K562 (cell line): ENCODE results near the gene GON4L.

Experiments used
- BDP1 ChIP-seq: IDR thresholded peaks from 3 replicates; pipeline ENCODE4 v1.6.1; 2011; ENCODE audit not compliant: insufficient read length, insufficient read depth
- BRCA1 ChIP-seq, 2 experiments: fragments of 450-650 bp in 1 of 2; sonication (generic) in 1 of 2; formaldehyde crosslinking in 1 of 2; IDR thresholded peaks; 2 replicates each; pipeline versions ENCODE4 v1.5.0 to v1.6.1; 2017 to 2020; ENCODE audit warnings: mild to moderate bottlenecking in 1 of 2, missing genetic modification reagents in 1 of 2
- EP300 ChIP-seq: IDR thresholded peaks from 2 replicates; pipeline ENCODE4 v1.6.1; 2012; ENCODE audit warnings: low read length, improper control_type of control experiment
- MTA1 ChIP-seq: fragments of 450-650 bp; IDR thresholded peaks from 2 replicates; pipeline ENCODE4 v1.6.1; 2017; ENCODE audit warnings: borderline replicate concordance
- SIN3A ChIP-seq, 2 experiments: fragments of 150-350 bp in 1 of 2; IDR thresholded peaks; 2 replicates each; pipeline ENCODE4 v1.6.1; 2011 to 2016; ENCODE audit warnings: borderline replicate concordance in 2 of 2, low read depth in 2 of 2, low read length in 2 of 2, mild to moderate bottlenecking in 2 of 2, moderate library complexity in 2 of 2; ENCODE audit not compliant: control insufficient read depth in 1 of 2
- ZFP36 ChIP-seq: fragments of 150-350 bp; IDR thresholded peaks from 2 replicates; pipeline ENCODE4 v1.6.1; 2018; ENCODE audit warnings: low read length, low read depth; ENCODE audit not compliant: partially characterized antibody
- ZKSCAN8 ChIP-seq: fragments of 200-800 bp; sonication (Bioruptor generic); IDR thresholded peaks from 2 replicates; pipeline ENCODE4 v1.6.1; 2016; ENCODE audit warnings: missing genetic modification characterization, missing compliant biosample characterization
- TF ChIP-seq, protein P1 (sequence below), 3 experiments: IDR thresholded peaks in 2 of 3; conservative IDR thresholded peaks in 1 of 3; 2 replicates each; pipeline ENCODE4 v1.5.1; 2011 to 2012; ENCODE audit warnings: low read length in 3 of 3, mild to moderate bottlenecking in 3 of 3, control low read depth in 2 of 3, improper control_type of control experiment in 1 of 3, inconsistent platforms in 1 of 3, low read depth in 1 of 3, mixed read lengths in 1 of 3, moderate library complexity in 1 of 3; ENCODE audit not compliant: insufficient read depth in 2 of 3
- TF ChIP-seq, protein P2 (sequence below): fragments of 250-450 bp; sonication (Bioruptor Pico); IDR thresholded peaks from 2 replicates; pipeline ENCODE4 v1.5.0; 2021
- TF ChIP-seq, protein P3 (sequence below), 2 experiments: IDR thresholded peaks; 2 replicates each; pipeline ENCODE4 v1.6.1; 2012; ENCODE audit warnings: improper control_type of control experiment in 2 of 2, low read depth in 2 of 2, low read length in 2 of 2, borderline replicate concordance in 1 of 2

DNA sequence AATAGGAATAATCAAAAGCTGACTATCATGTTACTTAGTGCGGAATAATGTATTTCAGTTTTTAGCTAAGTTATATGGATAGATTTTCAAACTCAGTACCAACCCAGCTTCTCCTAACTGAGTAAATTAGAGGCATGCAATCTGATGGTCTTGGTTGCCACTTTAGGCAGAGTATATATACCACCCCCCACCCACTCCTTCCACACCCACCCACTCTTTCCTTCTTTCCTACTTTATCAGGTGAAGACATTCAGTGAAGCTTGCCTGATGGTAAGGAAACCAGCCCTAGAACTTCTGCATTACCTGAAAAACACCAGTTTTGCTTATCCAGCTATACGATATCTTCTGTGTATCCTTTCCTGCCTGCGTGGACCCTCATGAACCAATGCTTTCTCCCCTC lies 131.9 kb downstream of the GON4L start:
- TF ChIP-seq BRCA1 (IDR thresholded peaks at IDR 0.05) (no peak), BRCA1 (CRISPR knock-in tag; IDR thresholded peaks at IDR 0.05) (no peak), ZFP36 (no peak), ZKSCAN8 (CRISPR knock-in tag) (no peak), MTA1 (no peak), SIN3A (IDR thresholded peaks at IDR 0.05; ENCODE audit: borderline replicate concordance in 2 of 2, control insufficient read depth in 1 of 2, low read depth in 2 of 2, low read length in 2 of 2) (no peak), EP300 (no peak), BDP1 (no peak)
- TF ChIP-seq, protein P1, sequence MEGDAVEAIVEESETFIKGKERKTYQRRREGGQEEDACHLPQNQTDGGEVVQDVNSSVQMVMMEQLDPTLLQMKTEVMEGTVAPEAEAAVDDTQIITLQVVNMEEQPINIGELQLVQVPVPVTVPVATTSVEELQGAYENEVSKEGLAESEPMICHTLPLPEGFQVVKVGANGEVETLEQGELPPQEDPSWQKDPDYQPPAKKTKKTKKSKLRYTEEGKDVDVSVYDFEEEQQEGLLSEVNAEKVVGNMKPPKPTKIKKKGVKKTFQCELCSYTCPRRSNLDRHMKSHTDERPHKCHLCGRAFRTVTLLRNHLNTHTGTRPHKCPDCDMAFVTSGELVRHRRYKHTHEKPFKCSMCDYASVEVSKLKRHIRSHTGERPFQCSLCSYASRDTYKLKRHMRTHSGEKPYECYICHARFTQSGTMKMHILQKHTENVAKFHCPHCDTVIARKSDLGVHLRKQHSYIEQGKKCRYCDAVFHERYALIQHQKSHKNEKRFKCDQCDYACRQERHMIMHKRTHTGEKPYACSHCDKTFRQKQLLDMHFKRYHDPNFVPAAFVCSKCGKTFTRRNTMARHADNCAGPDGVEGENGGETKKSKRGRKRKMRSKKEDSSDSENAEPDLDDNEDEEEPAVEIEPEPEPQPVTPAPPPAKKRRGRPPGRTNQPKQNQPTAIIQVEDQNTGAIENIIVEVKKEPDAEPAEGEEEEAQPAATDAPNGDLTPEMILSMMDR (IDR thresholded peaks at IDR 0.05 in 2 of 3, conservative IDR thresholded peaks at IDR 0.05 in 1 of 3; ENCODE audit: insufficient read depth in 2 of 3, low read depth in 1 of 3, low read length in 3 of 3): no peak
- TF ChIP-seq, protein P2, sequence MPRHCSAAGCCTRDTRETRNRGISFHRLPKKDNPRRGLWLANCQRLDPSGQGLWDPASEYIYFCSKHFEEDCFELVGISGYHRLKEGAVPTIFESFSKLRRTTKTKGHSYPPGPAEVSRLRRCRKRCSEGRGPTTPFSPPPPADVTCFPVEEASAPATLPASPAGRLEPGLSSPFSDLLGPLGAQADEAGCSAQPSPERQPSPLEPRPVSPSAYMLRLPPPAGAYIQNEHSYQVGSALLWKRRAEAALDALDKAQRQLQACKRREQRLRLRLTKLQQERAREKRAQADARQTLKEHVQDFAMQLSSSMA: no peak
- TF ChIP-seq, protein P3, sequence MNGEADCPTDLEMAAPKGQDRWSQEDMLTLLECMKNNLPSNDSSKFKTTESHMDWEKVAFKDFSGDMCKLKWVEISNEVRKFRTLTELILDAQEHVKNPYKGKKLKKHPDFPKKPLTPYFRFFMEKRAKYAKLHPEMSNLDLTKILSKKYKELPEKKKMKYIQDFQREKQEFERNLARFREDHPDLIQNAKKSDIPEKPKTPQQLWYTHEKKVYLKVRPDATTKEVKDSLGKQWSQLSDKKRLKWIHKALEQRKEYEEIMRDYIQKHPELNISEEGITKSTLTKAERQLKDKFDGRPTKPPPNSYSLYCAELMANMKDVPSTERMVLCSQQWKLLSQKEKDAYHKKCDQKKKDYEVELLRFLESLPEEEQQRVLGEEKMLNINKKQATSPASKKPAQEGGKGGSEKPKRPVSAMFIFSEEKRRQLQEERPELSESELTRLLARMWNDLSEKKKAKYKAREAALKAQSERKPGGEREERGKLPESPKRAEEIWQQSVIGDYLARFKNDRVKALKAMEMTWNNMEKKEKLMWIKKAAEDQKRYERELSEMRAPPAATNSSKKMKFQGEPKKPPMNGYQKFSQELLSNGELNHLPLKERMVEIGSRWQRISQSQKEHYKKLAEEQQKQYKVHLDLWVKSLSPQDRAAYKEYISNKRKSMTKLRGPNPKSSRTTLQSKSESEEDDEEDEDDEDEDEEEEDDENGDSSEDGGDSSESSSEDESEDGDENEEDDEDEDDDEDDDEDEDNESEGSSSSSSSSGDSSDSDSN (IDR thresholded peaks at IDR 0.05; ENCODE audit: borderline replicate concordance in 1 of 2, low read depth in 2 of 2, low read length in 2 of 2): no peak
